B cell (primary cell): ENCODE measurements around the gene PTER. TPM values are rescaled to one million over a fixed set of nuclear protein-coding genes. Genes with fewer than 3 reads are reported as not detected.

ENCODE experiments used
- ATAC-seq: fragments of 200-7000 bp; cut with Tn5 transposase; one replicate; pipeline ENCODE4 v1.10.0; 2021; ENCODE audit warnings: low read depth, mild to moderate bottlenecking, moderate number of reproducible peaks, moderate library complexity
- CTCF ChIA-PET: fragments of 350-600 bp; sonication (Branson Sonifier 250); formaldehyde crosslinking; loops from one replicate; lab custom pipeline; 2021; ENCODE audit warnings: antibody characterized with exemption, inconsistent platforms; lab: Charles Lee
- POLR2A ChIA-PET: fragments of 350-600 bp; sonication (Branson Sonifier 250); formaldehyde crosslinking; loops from one replicate; lab custom pipeline; 2021; ENCODE audit warnings: antibody characterized with exemption; lab: Charles Lee
- DNase-seq: peaks from one replicate; pipeline ENCODE4 v3.0.0; 2013
- H2AFZ ChIP-seq: 2 replicates; pipeline ENCODE4 v1.6.1; 2012; ENCODE audit warnings: mild to moderate bottlenecking, low read depth, low read length; ENCODE audit not compliant: insufficient read depth, poor library complexity, severe bottlenecking
- H3K27ac ChIP-seq, 2 donors: 1 replicate in 1 of 2; 2 replicates in 1 of 2; pipeline ENCODE4 v1.5.1; 2012 to 2013; ENCODE audit warnings: low read length in 2 of 2, mild to moderate bottlenecking in 2 of 2, moderate library complexity in 1 of 2
- H3K27me3 ChIP-seq, 4 experiments: fragments of 200-600 bp in 1 of 4; sonication (generic) in 1 of 4; replicated peaks in 1 of 4; 1 replicate in 2 of 4; 2 replicates in 2 of 4; pipeline versions ENCODE4 v1.6.1 to v1.7.0; 2013 to 2016; ENCODE audit warnings: low read length in 3 of 4, mild to moderate bottlenecking in 2 of 4, mixed read lengths in 1 of 4, moderate library complexity in 1 of 4; ENCODE audit not compliant: insufficient read depth in 4 of 4, control insufficient read depth in 3 of 4; ENCODE audit errors: control extremely low read depth in 1 of 4
- H3K36me3 ChIP-seq, 2 experiments: replicated peaks in 1 of 2; 1 replicate in 1 of 2; 2 replicates in 1 of 2; pipeline versions ENCODE4 v1.6.1 to v1.7.1; 2013; ENCODE audit warnings: low read length in 1 of 2; ENCODE audit not compliant: insufficient read depth in 2 of 2, control insufficient read depth in 1 of 2; ENCODE audit errors: control extremely low read depth in 1 of 2, extremely low read depth in 1 of 2
- H3K4me1 ChIP-seq, 2 donors: fragments of 200-600 bp in 1 of 2; sonication (generic) in 1 of 2; 1 replicate in 1 of 2; 2 replicates in 1 of 2; pipeline versions ENCODE4 v1.5.1 to v1.6.1; 2013 to 2017; ENCODE audit warnings: low read length in 2 of 2; ENCODE audit not compliant: control insufficient read depth in 2 of 2, insufficient read depth in 2 of 2
- H3K4me2 ChIP-seq: replicated peaks from 2 replicates; pipeline ENCODE3; 2012; ENCODE audit warnings: mild to moderate bottlenecking, low read depth, low read length; ENCODE audit not compliant: poor library complexity, severe bottlenecking
- H3K4me3 ChIP-seq, 5 experiments: fragments of 200-600 bp in 1 of 5; sonication (generic) in 1 of 5; 1 replicate in 3 of 5; 2 replicates in 2 of 5; pipeline versions ENCODE4 v1.5.1 to v1.7.0; 2011 to 2016; ENCODE audit warnings: low read length in 4 of 5, mild to moderate bottlenecking in 4 of 5, low read depth in 2 of 5, control low read depth in 1 of 5, moderate library complexity in 1 of 5; ENCODE audit not compliant: insufficient read depth in 1 of 5; ENCODE audit errors: control extremely low read depth in 1 of 5, extremely low read depth in 1 of 5
- H3K79me2 ChIP-seq: fragments of 200-600 bp; sonication (generic); one replicate; pipeline ENCODE4 v1.6.0; 2016; ENCODE audit warnings: low read length; ENCODE audit not compliant: control insufficient read depth, insufficient read depth
- H3K9ac ChIP-seq: fragments of 200-600 bp; sonication (generic); 2 replicates; pipeline ENCODE4 v1.6.1; 2017; ENCODE audit warnings: mild to moderate bottlenecking, low read length, moderate library complexity
- H3K9me3 ChIP-seq, 3 donors: one replicate each; pipeline versions ENCODE4 v1.6.1 to v1.7.1; 2013; ENCODE audit warnings: low read length in 2 of 3; ENCODE audit not compliant: control insufficient read depth in 2 of 3, insufficient read depth in 1 of 3; ENCODE audit errors: control extremely low read depth in 1 of 3
- H4K20me1 ChIP-seq: 2 replicates; pipeline ENCODE4 v1.6.0; 2012; ENCODE audit warnings: mild to moderate bottlenecking, low read length; ENCODE audit not compliant: insufficient read depth, control insufficient read depth, poor library complexity, severe bottlenecking
- H3K27ac Mint-ChIP-seq: one replicate; pipeline ENCODE4 v1.8.0; 2021; ENCODE audit warnings: mixed read lengths
- H3K27me3 Mint-ChIP-seq: one replicate; pipeline ENCODE4 v1.8.0; 2021; ENCODE audit warnings: mixed read lengths
- H3K4me1 Mint-ChIP-seq: one replicate; pipeline ENCODE4 v1.8.0; 2021; ENCODE audit warnings: mixed read lengths
- H3K4me3 Mint-ChIP-seq: one replicate; pipeline ENCODE4 v1.8.0; 2021; ENCODE audit warnings: mixed read lengths
- H3K9me3 Mint-ChIP-seq: one replicate; pipeline ENCODE4 v1.8.0; 2022; ENCODE audit warnings: mixed read lengths; ENCODE audit not compliant: insufficient read depth
- CTCF ChIP-seq: fragments of 200-600 bp; IDR thresholded peaks from one replicate; pipeline ENCODE4 v1.8.0; 2022; ENCODE audit warnings: antibody characterized with exemption, mild to moderate bottlenecking
- EZH2 ChIP-seq: IDR thresholded peaks from 2 replicates; pipeline ENCODE4 v1.6.1; 2012; ENCODE audit warnings: borderline replicate concordance, low read depth, mild to moderate bottlenecking, moderate library complexity, low read length; ENCODE audit not compliant: insufficient read depth, poor library complexity, severe bottlenecking
- WGBS: methylation state at CpG from one replicate; pipeline ENCODE4 v1.1.5; 2013; ENCODE audit warnings: missing lambda C conversion rate; ENCODE audit not compliant: insufficient coverage; 5-methylcytosine and 5-hydroxymethylcytosine counted together
- intact Hi-C: fragments of 100-400 bp; cut with micrococcal nuclease; formaldehyde crosslinking; loops from one replicate; pipeline ENCODE4 v1.10.0; 2022
- polyA plus RNA-seq: library from polyadenylated mRNA; depleted of rRNA; stranded (reverse); fragments of >200 nt; gene quantifications from 2 replicates; pipeline ENCODE4 v1.2.3, GENCODE V29; 2012
- total RNA-seq, 2 donors: library from RNA; stranded (reverse); fragments of 120-200 nt in 1 of 2; gene quantifications; 1 replicate in 1 of 2; 2 replicates in 1 of 2; pipeline versions ENCODE4 v1.2.3 to v1.2.4, GENCODE V29; 2013 to 2022

The PTER gene
- total and polyA plus RNA-seq, 2 donors (not counting 1 experiment from before 2014, with no cell fraction given): 7.4 to 18.6 TPM

DNA sequence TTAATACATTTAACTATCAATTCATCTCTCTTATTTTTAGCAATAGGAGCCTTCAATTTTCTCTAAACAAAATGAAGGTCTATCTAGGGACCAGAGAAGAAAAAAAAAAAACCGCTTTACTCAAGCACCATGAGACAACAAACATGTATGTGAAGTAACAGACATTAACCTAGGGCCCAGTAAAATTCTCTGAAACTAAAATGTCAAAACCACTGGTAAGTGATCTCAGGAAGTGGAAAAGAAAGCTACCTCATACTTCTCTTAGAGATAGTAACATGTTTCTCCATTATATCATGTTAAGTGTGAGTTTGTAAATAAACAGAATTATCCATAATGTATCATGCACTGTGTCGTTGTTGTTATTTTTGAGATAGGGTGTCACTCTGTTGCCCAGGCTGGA, 35.4 kb upstream of the PTER start:
- DNase-seq (no peak), ATAC-seq (no peak)
- Histone ChIP-seq H3K27ac (no peak overlapping the region), H4K20me1 (no peaks in the 10 kb centered on the region), H2AFZ (no peak overlapping the region), H3K4me1 (no peaks in the 10 kb centered on the region), H3K9ac (no peak overlapping the region), H3K4me2 (no peak overlapping the region), H3K9me3 (no peaks in the 10 kb centered on the region), H3K36me3 (no peaks in the 10 kb centered on the region), H3K27me3 (no peaks in the 10 kb centered on the region), H3K79me2 (no peaks in the 10 kb centered on the region), H3K4me3 (no peak overlapping the region)
- no peaks in the 10 kb centered on the region for H3K4me1 Mint-ChIP-seq
- TF ChIP-seq CTCF (no peak), EZH2 (no peak)
- intact Hi-C loops: no loop called here
- no peaks in the 10 kb centered on the region for H3K27me3 Mint-ChIP-seq
- no peaks in the 10 kb centered on the region for H3K9me3 Mint-ChIP-seq
- no peak overlapping the region for H3K27ac Mint-ChIP-seq
- no peak overlapping the region for H3K4me3 Mint-ChIP-seq
- CTCF ChIA-PET: no interaction called here
- POLR2A ChIA-PET: no interaction called here
- WGBS: no CpG with 5 or more reads among the region's 2 CpGs

GRCh38 chr10:16408379-16408778, 28.4 kb upstream of the PTER start:
- no peak overlapping the region for H3K4me3 Mint-ChIP-seq
- H3K27me3 Mint-ChIP-seq: peaks cover 19% of the 10 kb centered on the region
- no peaks in the 10 kb centered on the region for H3K9me3 Mint-ChIP-seq
- peaks cover 0 to 1% (median 0%) of the 10 kb centered on the region in 3 donors for H3K9me3 ChIP-seq
- no peaks in the 10 kb centered on the region for H3K79me2 ChIP-seq
- no peak overlapping the region for H3K4me3 ChIP-seq
- no peaks in the 10 kb centered on the region for H3K36me3 ChIP-seq
- TF ChIP-seq CTCF: no peak
- no peak for TF ChIP-seq EZH2
- no peaks in the 10 kb centered on the region for H4K20me1 ChIP-seq
- H3K4me2 ChIP-seq: no peak overlapping the region
- CTCF ChIA-PET: no interaction called here
- DNase-seq: no peak
- intact Hi-C loops: no loop called here
- H3K4me1 ChIP-seq: no peaks in the 10 kb centered on the region
- WGBS: no CpG with 5 or more reads among the region's 3 CpGs
- no peak overlapping the region for H3K9ac ChIP-seq
- ATAC-seq: no peak
- POLR2A ChIA-PET: no interaction called here
- no peak overlapping the region for H3K27ac Mint-ChIP-seq
- H2AFZ ChIP-seq: no peak overlapping the region
- no peaks in the 10 kb centered on the region for H3K4me1 Mint-ChIP-seq
- H3K27me3 ChIP-seq: peaks cover 0 to 3% (median 1%) of the 10 kb centered on the region in 4 experiments
- no peak overlapping the region for H3K27ac ChIP-seq
